ENCODE data around the gene SPR.

Gene SPR

GRCh38 chr2:72927619-72928550 is 40.7 kb downstream of the SPR start:
- H3K27ac ChIP-seq: no peak overlapping the region
- no peak for TF ChIP-seq CTCF (IDR thresholded peaks at IDR 0.05; ENCODE audit: low read depth, low read length, missing control alignments)
- H3K27me3 ChIP-seq (replicated peaks): peaks cover 88% of the 10 kb centered on the region
- in situ Hi-C loops (cut with HindIII; ENCODE audit: low pct_ligation_motif_present, low sequenced_read_pairs): no loop called here
- no peak overlapping the region for H3K4me3 ChIP-seq (ENCODE audit: low read depth, low read length)
- DNase-seq: no peak
- no peaks in the 10 kb centered on the region for H3K36me3 ChIP-seq (replicated peaks)

DNA sequence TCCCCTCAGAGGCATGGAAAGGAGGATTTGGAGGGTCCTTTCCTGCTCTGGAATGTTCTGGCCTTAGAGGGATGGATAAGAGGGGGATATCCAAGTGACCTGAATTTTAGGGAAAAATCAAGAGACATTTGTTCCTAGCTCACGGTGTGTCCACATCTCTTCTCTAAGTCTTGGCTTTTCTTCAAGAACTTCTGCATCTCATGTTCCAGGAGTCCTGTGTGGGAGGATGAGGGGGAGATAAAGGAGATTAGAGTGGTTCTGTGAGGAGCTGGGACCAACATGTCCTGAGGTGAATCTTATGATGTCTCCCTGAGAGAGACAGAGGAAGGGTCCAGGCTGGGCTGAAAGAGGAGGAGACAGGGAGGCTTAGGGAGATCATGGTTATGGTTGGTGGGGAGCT is 41.8 kb downstream of the SPR start:
- Histone ChIP-seq H3K27ac (no peak overlapping the region), H3K36me3 (replicated peaks) (no peaks in the 10 kb centered on the region), H3K4me3 (ENCODE audit: low read depth, low read length) (no peak overlapping the region), H3K27me3 (replicated peaks) (peaks cover 78% of the 10 kb centered on the region)
- DNase-seq: no peak
- TF ChIP-seq CTCF (IDR thresholded peaks at IDR 0.05; ENCODE audit: low read depth, low read length, missing control alignments): no peak
- in situ Hi-C loops (cut with HindIII; ENCODE audit: low pct_ligation_motif_present, low sequenced_read_pairs): no loop called here

DNA sequence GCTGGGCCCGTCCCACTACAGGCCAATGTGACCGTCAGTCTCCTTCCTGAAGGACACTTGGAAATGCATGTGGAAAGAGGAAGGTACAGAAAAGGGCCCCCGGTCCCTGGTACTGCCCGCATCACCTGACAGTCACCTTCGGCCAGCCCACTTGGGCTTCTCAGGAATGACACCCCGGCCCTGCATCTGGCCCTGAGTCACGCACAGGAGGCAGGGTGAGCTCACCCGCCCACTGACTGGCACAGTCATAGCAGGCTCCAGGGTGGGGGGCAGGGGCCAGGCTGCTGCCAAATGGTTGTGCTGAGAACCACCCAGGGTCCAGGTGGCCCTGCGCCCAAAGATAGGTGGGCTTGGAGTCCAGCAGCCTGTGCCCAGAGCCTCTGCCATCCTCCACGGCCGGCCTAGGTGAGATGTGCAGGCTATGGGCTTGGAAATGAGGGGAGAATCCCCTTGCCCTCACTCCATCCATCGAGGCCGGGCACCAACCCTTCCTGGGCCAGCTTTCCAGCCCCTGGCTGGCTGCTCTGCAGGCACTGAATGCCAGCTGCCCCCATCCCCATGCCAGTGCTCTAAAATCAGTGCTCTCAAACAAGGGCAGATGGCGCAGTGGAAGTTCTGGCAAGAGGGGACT is 44.2 kb downstream of the SPR start:
- H3K27me3 ChIP-seq (replicated peaks): peaks cover 70% of the 10 kb centered on the region

DNA sequence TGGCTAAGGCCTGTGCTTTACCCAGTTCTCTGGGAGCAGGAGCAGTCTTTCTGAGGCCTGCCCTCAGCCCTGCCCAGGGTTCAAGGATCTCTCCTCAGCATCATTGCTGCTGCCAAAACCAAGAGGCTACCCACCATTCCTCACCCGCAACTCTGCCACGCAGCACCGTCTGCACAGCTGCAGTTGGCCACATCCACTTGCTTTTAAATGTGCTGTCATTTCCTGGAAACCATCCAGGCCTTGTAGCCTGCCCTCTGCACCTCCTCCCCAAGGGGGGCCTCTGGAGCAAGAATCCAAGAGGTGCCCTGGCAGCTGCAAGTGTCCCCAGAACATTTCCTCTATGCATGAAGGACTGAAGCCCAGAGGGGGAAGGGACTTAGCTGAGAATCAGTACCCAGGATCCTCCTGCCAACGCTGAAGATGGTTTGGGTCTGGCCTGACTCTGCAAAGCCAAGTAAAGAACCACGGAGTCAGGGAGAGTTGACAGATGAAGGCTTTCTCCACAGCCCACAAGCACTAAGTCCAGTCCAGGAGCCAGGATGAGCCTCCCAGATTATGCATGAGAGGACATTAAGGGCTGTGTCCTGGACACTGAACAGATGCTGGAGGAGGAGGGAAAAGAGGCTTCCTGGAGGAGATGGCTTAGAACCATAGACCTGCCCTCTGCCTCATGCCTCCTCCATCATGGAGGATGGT is 45.0 kb downstream of the SPR start:
- DNase-seq: no peak
- H3K36me3 ChIP-seq (replicated peaks): no peaks in the 10 kb centered on the region
- no peak overlapping the region for H3K4me3 ChIP-seq (ENCODE audit: low read depth, low read length)
- H3K27ac ChIP-seq: no peak overlapping the region
- H3K27me3 ChIP-seq (replicated peaks): peaks cover 68% of the 10 kb centered on the region
- in situ Hi-C loops (cut with HindIII; ENCODE audit: low pct_ligation_motif_present, low sequenced_read_pairs): no loop called here
- TF ChIP-seq CTCF (IDR thresholded peaks at IDR 0.05; ENCODE audit: low read depth, low read length, missing control alignments): no peak

More for the DNA sequence above, 44.2 kb downstream of the SPR start:
- no peak for DNase-seq
- no peak for TF ChIP-seq CTCF (IDR thresholded peaks at IDR 0.05; ENCODE audit: low read depth, low read length, missing control alignments)
- no peaks in the 10 kb centered on the region for H3K36me3 ChIP-seq (replicated peaks)
- in situ Hi-C loops (cut with HindIII; ENCODE audit: low pct_ligation_motif_present, low sequenced_read_pairs): no loop called here
- no peak overlapping the region for H3K4me3 ChIP-seq (ENCODE audit: low read depth, low read length)
- no peak overlapping the region for H3K27ac ChIP-seq

GRCh38 chr2:72932805-72933204 is 45.6 kb downstream of the SPR start:
- TF ChIP-seq CTCF (IDR thresholded peaks at IDR 0.05; ENCODE audit: low read depth, low read length, missing control alignments): no peak
- in situ Hi-C loops (cut with HindIII; ENCODE audit: low pct_ligation_motif_present, low sequenced_read_pairs): no loop called here
- H3K4me3 ChIP-seq (ENCODE audit: low read depth, low read length): no peak overlapping the region
- no peak overlapping the region for H3K27ac ChIP-seq
- no peaks in the 10 kb centered on the region for H3K36me3 ChIP-seq (replicated peaks)
- H3K27me3 ChIP-seq (replicated peaks): peaks cover 64% of the 10 kb centered on the region
- no peak for DNase-seq

Measured in brain microvascular endothelial cell (primary cell).